HCT116 (cell line): Measurements from ENCODE around the gene TMEM223. TPM values are rescaled to one million over a fixed set of nuclear protein-coding genes. Genes with fewer than 3 reads are reported as not detected.

ENCODE experiments used
- ATAC-seq: fragments of 200-7000 bp; cut with Tn5 transposase; 2 replicates; pipeline ENCODE4 v1.9.1; 2020; ENCODE audit warnings: mild to moderate bottlenecking, moderate library complexity
- BruUV-seq: library from RNA; stranded (reverse); fragments of 400-500 nt; replicated peaks from 2 replicates; lab custom pipeline; 2021; lab: Mats Ljungman, UMichigan
- CTCF ChIA-PET: fragments of 300-600 bp; sonication (Branson Sonifier 250); formaldehyde crosslinking; loops from one replicate; lab custom pipeline; 2021; ENCODE audit warnings: antibody characterized with exemption; lab: Charles Lee
- POLR2A ChIA-PET: fragments of 300-600, 350-600 bp; sonication (Branson Sonifier 250); formaldehyde crosslinking; loops from one replicate; lab custom pipeline; 2021; ENCODE audit warnings: antibody characterized with exemption; lab: Charles Lee
- RAD21 ChIA-PET, 2 experiments: fragments of 300-600 bp; sonication (Branson Sonifier 250); formaldehyde crosslinking; loops; one replicate each; lab custom pipeline; 2023; ENCODE audit warnings: low total read pairs in 2 of 2; ENCODE audit not compliant: uncharacterized antibody in 2 of 2, unreplicated experiment in 2 of 2, low non-redundant PET in 1 of 2; lab: Charles Lee
- DNase-seq: peaks from one replicate; pipeline ENCODE4 v3.0.0-alpha.2; 2010; ENCODE audit warnings: low read depth, low spot score
- H2AFZ ChIP-seq: fragments of 200-600 bp; shearing (Covaris generic), sonication (generic); 2 replicates; pipeline ENCODE4 v1.6.1; 2017; ENCODE audit warnings: low read depth, mixed run types, mixed read lengths, antibody characterized with exemption, low read length; ENCODE audit not compliant: poor library complexity, severe bottlenecking
- H3K27ac ChIP-seq: 2 replicates; pipeline ENCODE4 v1.5.1; 2012; ENCODE audit warnings: low read depth, low read length
- H3K27me3 ChIP-seq: fragments of 200-600 bp; sonication (generic); 2 replicates; pipeline ENCODE4 v1.6.1; 2016; ENCODE audit warnings: mixed run types, low read length, mixed read lengths; ENCODE audit not compliant: insufficient read depth
- H3K36me3 ChIP-seq, 2 experiments: fragments of 200-500 bp in 1 of 2; fragments of 200-600 bp in 1 of 2; sonication (Bioruptor generic) in 1 of 2; sonication (generic) in 1 of 2; 2 replicates each; pipeline versions ENCODE4 v1.5.1 to v1.6.1; 2014 to 2016; ENCODE audit warnings: low read length in 2 of 2, inconsistent platforms in 1 of 2, mixed read lengths in 1 of 2, mixed run types in 1 of 2; ENCODE audit not compliant: insufficient read depth in 2 of 2, control insufficient read depth in 1 of 2
- H3K4me1 ChIP-seq, 2 experiments: fragments of 200-600 bp in 1 of 2; sonication (generic) in 1 of 2; 2 replicates each; pipeline versions ENCODE4 v1.5.1 to v1.6.1; 2012 to 2017; ENCODE audit warnings: low read length in 2 of 2, inconsistent platforms in 1 of 2, mild to moderate bottlenecking in 1 of 2, mixed read lengths in 1 of 2, mixed run types in 1 of 2, moderate library complexity in 1 of 2; ENCODE audit not compliant: insufficient read depth in 2 of 2, control insufficient read depth in 1 of 2
- H3K4me2 ChIP-seq: fragments of 200-600 bp; sonication (generic); 2 replicates; pipeline ENCODE4 v1.6.1; 2017; ENCODE audit warnings: mixed run types, low read length, mixed read lengths
- H3K4me3 ChIP-seq, 2 experiments: fragments of 200-600 bp in 1 of 2; sonication (generic) in 1 of 2; replicated peaks in 1 of 2; 2 replicates each; pipeline ENCODE4 v1.5.1; 2011 to 2016; ENCODE audit warnings: low read length in 2 of 2, control low read depth in 1 of 2, low read depth in 1 of 2, mild to moderate bottlenecking in 1 of 2, mixed read lengths in 1 of 2, mixed run types in 1 of 2
- H3K79me2 ChIP-seq: fragments of 200-600 bp; sonication (generic); 2 replicates; pipeline ENCODE4 v1.6.1; 2017; ENCODE audit warnings: mild to moderate bottlenecking, mixed run types, low read length, moderate library complexity, mixed read lengths; ENCODE audit not compliant: insufficient read depth
- H3K9ac ChIP-seq: fragments of 200-600 bp; sonication (generic); 2 replicates; pipeline ENCODE4 v1.6.1; 2016; ENCODE audit warnings: low read length, mixed read lengths
- H3K9me2 ChIP-seq: fragments of 200-600 bp; sonication (generic), shearing (Covaris generic); 2 replicates; pipeline ENCODE4 v1.6.1; 2017; ENCODE audit warnings: mixed run types, mild to moderate bottlenecking, moderate library complexity; ENCODE audit not compliant: insufficient read depth
- H3K9me3 ChIP-seq, 2 experiments: fragments of 200-500 bp in 1 of 2; fragments of 200-600 bp in 1 of 2; sonication (Bioruptor generic) in 1 of 2; sonication (generic) in 1 of 2; 2 replicates each; pipeline ENCODE4 v1.6.1; 2014 to 2017; ENCODE audit warnings: low read length in 2 of 2, mixed read lengths in 2 of 2, inconsistent platforms in 1 of 2, low read depth in 1 of 2, mild to moderate bottlenecking in 1 of 2, mixed run types in 1 of 2, moderate library complexity in 1 of 2; ENCODE audit not compliant: control insufficient read depth in 1 of 2, insufficient read depth in 1 of 2
- H4K20me1 ChIP-seq: fragments of 200-600 bp; sonication (generic), shearing (Covaris generic); 2 replicates; pipeline ENCODE4 v1.6.1; 2017; ENCODE audit warnings: mixed run types, mild to moderate bottlenecking, moderate library complexity; ENCODE audit not compliant: insufficient read depth
- CBX3 ChIP-seq: IDR thresholded peaks from 2 replicates; pipeline ENCODE4 v1.6.1; 2012; ENCODE audit warnings: low read depth
- CTCF ChIP-seq, 3 experiments: fragments of 200-600 bp in 1 of 3; sonication (generic) in 1 of 3; IDR thresholded peaks in 2 of 3; conservative IDR thresholded peaks in 1 of 3; 2 replicates each; pipeline ENCODE4 v1.5.1; 2012 to 2017; ENCODE audit warnings: low read depth in 2 of 3, low read length in 2 of 3, antibody characterized with exemption in 1 of 3, borderline replicate concordance in 1 of 3, control low read depth in 1 of 3, mild to moderate bottlenecking in 1 of 3, mixed read lengths in 1 of 3, mixed run types in 1 of 3, moderate library complexity in 1 of 3; ENCODE audit not compliant: insufficient read depth in 1 of 3
- ELF1 ChIP-seq: IDR thresholded peaks from 2 replicates; pipeline ENCODE4 v1.6.1; 2012; ENCODE audit warnings: low read depth, borderline replicate concordance
- EZH2 ChIP-seq: fragments of 200-600 bp; sonication (generic); IDR thresholded peaks from 2 replicates; pipeline ENCODE4 v1.6.1; 2017; ENCODE audit warnings: antibody characterized with exemption, mixed run types
- EZH2phosphoT487 ChIP-seq: fragments of 200-600 bp; IDR thresholded peaks from 2 replicates; pipeline ENCODE4 v1.6.1; 2018; ENCODE audit warnings: antibody characterized with exemption, borderline replicate concordance
- JUND ChIP-seq: IDR thresholded peaks from 2 replicates; pipeline ENCODE4 v1.6.1; 2012
- POLR2AphosphoS5 ChIP-seq: IDR thresholded peaks from 2 replicates; pipeline ENCODE4 v1.6.1; 2011; ENCODE audit warnings: mild to moderate bottlenecking, low read depth, low read length, moderate library complexity
- REST ChIP-seq: IDR thresholded peaks from 2 replicates; pipeline ENCODE4 v1.6.1; 2012; ENCODE audit warnings: low read depth
- SIN3A ChIP-seq: IDR thresholded peaks from 2 replicates; pipeline ENCODE4 v1.6.1; 2012; ENCODE audit warnings: low read depth
- TCF7L2 ChIP-seq: IDR thresholded peaks from 2 replicates; pipeline ENCODE4 v1.7.0; 2011; ENCODE audit warnings: borderline replicate concordance, inconsistent platforms; ENCODE audit not compliant: insufficient read depth, insufficient read length; ENCODE audit errors: extremely low read depth
- YY1 ChIP-seq: IDR thresholded peaks from 2 replicates; pipeline ENCODE4 v1.6.1; 2011; ENCODE audit warnings: low read length, low read depth, moderate library complexity, mild to moderate bottlenecking; ENCODE audit not compliant: insufficient replicate concordance; ENCODE audit errors: extremely low read depth
- ZBTB33 ChIP-seq: IDR thresholded peaks from 2 replicates; pipeline ENCODE4 v1.6.1; 2011; ENCODE audit warnings: mild to moderate bottlenecking, low read length, moderate library complexity; ENCODE audit not compliant: insufficient replicate concordance; ENCODE audit errors: extremely low read depth
- ZFX ChIP-seq: fragments of 450-650 bp; IDR thresholded peaks from 2 replicates; pipeline ENCODE4 v1.6.1; 2017
- ZNF274 ChIP-seq: fragments of 200-500 bp; sonication (Bioruptor generic); IDR thresholded peaks from 2 replicates; pipeline ENCODE4 v1.6.1; 2014; ENCODE audit warnings: mild to moderate bottlenecking, low read depth, low read length, inconsistent platforms
- intact Hi-C: fragments of 100-400 bp; cut with micrococcal nuclease; formaldehyde crosslinking; loops from 2 replicates; pipeline ENCODE4 v1.10.0; 2022
- total RNA-seq: library from RNA; stranded (reverse); gene quantifications from one replicate; pipeline ENCODE4 v1.2.1, GENCODE V29; 2021; ENCODE audit not compliant: unreplicated experiment

The TMEM223 gene
- total RNA-seq, 1 experiment from 2014 or later = 18.4 TPM

- TF ChIP-seq ELF1 (no peak), EZH2phosphoT487 (no peak), SIN3A (no peak), YY1 (no peak)
Observed at GRCh38 chr11:62805961-62806441, 14.2 kb upstream of the TMEM223 start (continued).

GRCh38 chr11:62805076-62805892 is 13.5 kb upstream of the TMEM223 start, which contains the start of gene NXF1:
NXF1 (minus strand) TSS chr11:62805440; CDS start chr11:62805356, 84 bp downstream.
- intact Hi-C loops = no loop called here
- H3K4me2 ChIP-seq = peak within 1 kb of the TSS; percentile 86
- POLR2A ChIA-PET = interaction anchor here (0.6 to 2.2 kb wide), 11 partner anchors 8 to 213 kb away, joined by 3 to 26 read pairs (median 5); partner anchors contain the start of genes STX5, TEX54, TMEM179B and WDR74
- H3K79me2 ChIP-seq = peaks cover 38% of the 10 kb centered on the region
- H3K4me3 ChIP-seq = peak within 1 kb of the TSS; percentile 68 to 79
- no peaks in the 10 kb centered on the region for H3K9me3 ChIP-seq
- peak within 1 kb of the TSS; percentile 89 for H3K9ac ChIP-seq
- peaks cover 0 to 21% of the 10 kb centered on the region in 2 experiments; a peak in 3 of 4 replicates for H3K4me1 ChIP-seq
- no peaks in the 10 kb centered on the region for H4K20me1 ChIP-seq
- DNase-seq (peak; percentile 90), ATAC-seq (peak; percentile 91)
- peak within 1 kb of the TSS; percentile 64 for H2AFZ ChIP-seq
- H3K36me3 ChIP-seq = peaks cover 21 to 23% of the 10 kb centered on the region in 2 experiments
- H3K27ac ChIP-seq = peak within 1 kb of the TSS; percentile 85
- no peaks in the 10 kb centered on the region for H3K27me3 ChIP-seq
- RAD21 ChIA-PET = no interaction called here
- CTCF ChIA-PET = interaction anchor here (0.6 kb wide), 1 partner anchor 57 kb away, joined by 3 read pairs; no protein-coding TSS in a partner anchor
- BruUV-seq = no TSS peak
- H3K9me2 ChIP-seq = no peaks in the 10 kb centered on the region
- no peak for TF ChIP-seq ELF1
- no peak for TF ChIP-seq EZH2
- peak; percentile 14; the same call in 1 of the 2 replicates for TF ChIP-seq JUND
- TF ChIP-seq CBX3 = no peak
- peak; percentile 93 for TF ChIP-seq ZFX
- no peak for TF ChIP-seq CTCF (IDR thresholded peaks at IDR 0.05 in 2 of 3, conservative IDR thresholded peaks at IDR 0.05 in 1 of 3; ENCODE audit: borderline replicate concordance in 1 of 3, insufficient read depth in 1 of 3, low read depth in 2 of 3, low read length in 2 of 3)
- no peak for TF ChIP-seq ZNF274
- peak; percentile 85 for TF ChIP-seq TCF7L2
- TF ChIP-seq ZBTB33 = peak; percentile 72
- peak; percentile 100 for TF ChIP-seq POLR2AphosphoS5
- TF ChIP-seq REST = no peak
